ENCODE measurements around the gene UBE2B.
"Not testable (repeated sequence)": the region's sequence is repeated elsewhere in the genome, so short reads cannot be mapped to it uniquely, and the experiment has no call there.

The UBE2B gene

DNA sequence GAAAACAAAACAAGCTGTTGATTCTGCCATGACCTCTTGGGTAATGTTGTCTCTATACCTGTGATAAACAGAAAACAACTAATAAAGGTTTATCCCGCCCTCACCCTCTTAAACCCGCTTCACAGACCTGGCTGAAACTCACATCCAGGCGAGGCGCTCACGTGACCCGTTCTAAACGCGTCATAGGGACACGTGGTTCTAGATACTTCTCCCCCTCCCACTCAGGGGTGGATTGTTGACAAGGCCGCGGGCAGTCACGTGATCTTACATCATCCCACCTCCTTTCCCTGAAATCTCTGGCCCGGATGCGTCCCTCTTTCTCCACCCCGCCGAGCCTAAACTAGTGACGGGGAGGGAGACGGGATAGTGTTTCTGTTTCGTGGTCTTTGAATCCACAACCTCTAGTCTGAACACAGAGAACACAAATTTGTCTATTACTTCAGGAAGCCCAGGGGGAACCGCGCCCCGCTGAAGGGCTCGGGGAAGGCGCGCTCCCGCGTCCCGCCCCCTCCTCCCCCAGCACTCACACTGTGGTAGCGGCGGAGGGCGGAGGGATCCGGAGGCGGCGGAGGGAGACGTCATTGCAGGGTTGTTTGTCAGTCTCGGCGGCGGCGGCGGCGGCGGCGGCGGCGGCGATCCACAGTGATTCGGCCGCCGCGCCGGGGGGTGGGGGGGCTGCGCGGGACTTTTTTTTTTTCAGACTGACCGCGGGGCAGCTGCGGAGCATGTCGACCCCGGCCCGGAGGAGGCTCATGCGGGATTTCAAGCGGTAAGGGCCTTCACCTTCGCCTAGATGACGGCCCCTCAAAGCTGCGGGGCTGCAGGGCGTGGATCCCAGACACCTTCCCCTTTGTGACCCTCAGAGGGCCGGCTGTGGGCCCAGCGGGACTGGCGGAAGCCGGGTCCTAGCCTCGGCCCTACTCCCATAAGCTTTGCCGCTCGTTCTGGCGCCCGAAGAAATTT, at the start of gene UBE2B:
Gene UBE2B (plus strand): TSS at position 699 of the 963 bp plus-strand sequence. CDS start 27 bp downstream, at position 726.
- peak; percentile 88 for FAIRE-seq

DNA sequence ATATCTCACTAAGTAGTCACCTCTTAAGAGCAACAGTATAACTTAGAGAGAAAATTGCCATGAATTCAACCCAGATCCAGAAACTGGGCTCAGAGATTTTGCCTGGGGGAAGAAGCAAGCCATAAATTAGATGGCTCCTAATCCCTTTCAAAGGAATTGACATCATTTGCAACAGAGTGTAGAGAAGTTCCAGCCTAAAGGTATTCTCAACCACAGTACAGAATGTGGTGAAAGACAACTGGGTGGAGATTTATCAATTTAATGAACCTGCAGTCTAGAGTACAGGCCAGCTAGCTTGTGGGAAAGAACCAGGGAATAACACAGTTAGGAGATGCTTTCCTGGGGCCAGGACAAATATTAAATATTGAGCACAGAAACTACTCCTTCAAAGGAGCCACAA, 44.0 kb upstream of the UBE2B start:
- DNase-seq (ENCODE audit: insufficient read length, low spot score) (no peak), FAIRE-seq (no peak)
- no peak for TF ChIP-seq POLR2A (IDR thresholded peaks at IDR 0.05; ENCODE audit: low read depth, low read length)

More for the DNA sequence above, at the start of gene UBE2B:
- TF ChIP-seq POLR2A (IDR thresholded peaks at IDR 0.05; ENCODE audit: low read depth, low read length) = peak; percentile 45; the same call in 1 of the 2 replicates
- peak; percentile 86 for DNase-seq (ENCODE audit: insufficient read length, low spot score)

DNA sequence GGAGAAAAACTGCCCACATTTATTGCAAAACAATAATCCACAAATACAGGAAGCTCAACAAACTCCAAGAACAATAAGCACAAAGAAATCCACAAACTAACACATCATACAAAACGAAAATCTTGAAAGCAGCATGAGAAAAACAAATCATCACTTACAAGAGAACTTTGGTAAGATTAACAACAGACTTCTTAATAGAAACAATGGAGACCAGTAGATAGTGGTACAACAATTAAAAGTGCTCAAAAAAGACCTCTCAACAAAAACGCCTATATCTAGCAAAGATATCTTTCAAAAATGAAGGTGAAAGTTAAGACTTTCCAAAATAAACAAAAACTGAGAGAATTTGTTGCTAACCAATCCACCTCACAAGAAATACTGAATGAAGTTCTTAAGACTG, 42.8 kb upstream of the UBE2B start:
- DNase-seq (ENCODE audit: insufficient read length, low spot score) = no peak
- no peak for TF ChIP-seq POLR2A (IDR thresholded peaks at IDR 0.05; ENCODE audit: low read depth, low read length)

DNA sequence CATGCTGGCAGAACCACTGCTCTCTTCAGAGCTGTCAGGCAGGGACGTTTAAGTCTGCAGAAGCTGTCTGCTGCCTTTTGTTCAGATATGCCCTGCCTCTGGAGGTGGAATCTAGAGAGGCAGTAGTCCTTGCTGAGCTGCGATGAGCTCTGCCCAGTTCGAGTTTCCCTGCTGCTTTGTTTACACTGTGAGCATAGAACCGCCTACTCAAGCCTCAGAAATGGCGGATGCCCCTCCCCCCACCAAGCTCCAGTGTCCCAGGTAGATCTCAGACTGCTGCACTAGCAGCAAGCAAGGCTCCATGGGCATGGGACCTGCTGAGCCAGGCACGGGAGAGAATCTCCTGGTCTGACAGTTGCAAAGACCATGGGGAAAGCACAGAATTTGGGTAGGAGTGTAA, 34.5 kb upstream of the UBE2B start:
- DNase-seq (ENCODE audit: insufficient read length, low spot score); FAIRE-seq: not testable (repeated sequence)

More for the DNA sequence above, 42.8 kb upstream of the UBE2B start:
- FAIRE-seq = no peak

DNA sequence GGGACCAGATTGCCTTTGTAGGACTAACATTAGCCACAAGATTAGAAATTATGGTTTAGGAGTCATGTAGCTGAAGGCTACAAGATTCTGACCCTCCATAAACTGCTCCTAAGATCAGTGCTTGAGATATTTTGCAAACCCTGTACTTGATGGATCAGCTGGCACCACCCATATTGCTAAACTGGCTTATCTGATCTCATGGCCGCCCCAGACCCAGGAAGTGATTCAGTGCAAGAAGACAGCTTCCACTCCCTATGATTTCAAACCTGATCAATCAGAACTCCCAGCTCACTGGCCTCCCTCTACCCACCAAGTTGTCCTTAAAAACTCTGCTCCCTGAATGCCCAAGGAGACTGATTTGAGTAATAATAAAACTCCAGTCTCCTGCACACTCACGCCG, 27.9 kb upstream of the UBE2B start:
- not testable (repeated sequence) for FAIRE-seq; DNase-seq (ENCODE audit: insufficient read length, low spot score)

DNA sequence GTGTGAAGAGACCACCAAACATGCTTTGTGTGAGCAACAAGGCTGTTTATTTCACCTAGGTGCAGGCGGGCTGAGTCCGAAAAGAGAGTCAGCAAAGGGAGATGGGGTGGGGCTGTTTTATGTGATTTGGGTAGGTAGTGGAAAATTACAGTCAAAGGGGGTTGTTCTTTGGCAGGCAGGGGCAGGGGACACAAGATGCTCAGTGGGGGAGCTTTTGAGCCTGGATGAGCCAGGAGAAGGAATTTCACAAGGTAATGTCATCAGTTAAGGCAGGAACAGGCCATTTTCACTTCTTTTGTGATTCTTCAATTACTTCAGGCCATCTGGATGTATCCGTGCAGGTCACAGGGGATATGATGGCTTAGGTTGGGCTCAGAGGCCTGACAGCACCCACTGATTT, 25.9 kb upstream of the UBE2B start:
- FAIRE-seq; DNase-seq (ENCODE audit: insufficient read length, low spot score): not testable (repeated sequence)

DNA sequence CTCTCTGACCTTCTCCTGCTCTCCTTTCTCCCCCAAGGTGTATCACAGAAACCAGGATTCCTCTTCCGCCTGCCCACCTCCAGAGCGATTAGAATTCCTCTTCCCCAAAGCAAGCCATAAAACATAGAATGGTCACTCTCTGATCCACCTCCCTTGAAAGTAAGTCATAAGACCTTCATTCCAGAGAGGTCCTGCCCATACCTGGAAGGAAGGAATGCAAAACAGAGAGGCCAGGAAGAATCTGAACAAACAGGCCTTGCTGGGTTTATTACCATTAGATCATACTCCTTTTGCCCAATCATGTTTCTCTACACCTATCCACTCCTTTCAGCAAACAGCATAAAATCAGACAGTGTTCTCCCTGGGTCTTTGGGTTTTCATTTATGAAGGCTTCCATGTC, 25.4 kb upstream of the UBE2B start:
- TF ChIP-seq POLR2A (IDR thresholded peaks at IDR 0.05; ENCODE audit: low read depth, low read length) = no peak
- no peak for DNase-seq (ENCODE audit: insufficient read length, low spot score)
- FAIRE-seq = no peak

DNA sequence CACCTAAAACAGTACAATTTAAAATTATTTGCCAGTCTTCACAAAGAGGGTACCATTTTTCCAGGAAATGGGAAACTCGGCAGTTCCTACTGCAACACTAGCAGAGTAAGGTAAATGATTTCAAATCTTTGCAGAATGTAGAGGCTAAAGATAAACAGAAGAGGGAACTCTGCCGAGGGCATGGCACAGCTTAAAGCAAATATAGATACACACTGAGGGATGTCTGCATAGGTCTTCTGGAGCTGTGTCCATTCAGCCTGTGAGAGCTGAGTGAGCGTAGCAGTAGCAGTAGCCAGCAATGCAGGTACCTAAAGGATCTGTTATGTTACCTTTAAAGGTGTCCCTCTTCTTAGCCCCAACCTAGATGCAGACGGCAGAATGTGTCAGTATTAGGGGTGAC, 21.9 kb upstream of the UBE2B start:
- FAIRE-seq = no peak
- DNase-seq (ENCODE audit: insufficient read length, low spot score) = no peak
- TF ChIP-seq POLR2A (IDR thresholded peaks at IDR 0.05; ENCODE audit: low read depth, low read length) = no peak

DNA sequence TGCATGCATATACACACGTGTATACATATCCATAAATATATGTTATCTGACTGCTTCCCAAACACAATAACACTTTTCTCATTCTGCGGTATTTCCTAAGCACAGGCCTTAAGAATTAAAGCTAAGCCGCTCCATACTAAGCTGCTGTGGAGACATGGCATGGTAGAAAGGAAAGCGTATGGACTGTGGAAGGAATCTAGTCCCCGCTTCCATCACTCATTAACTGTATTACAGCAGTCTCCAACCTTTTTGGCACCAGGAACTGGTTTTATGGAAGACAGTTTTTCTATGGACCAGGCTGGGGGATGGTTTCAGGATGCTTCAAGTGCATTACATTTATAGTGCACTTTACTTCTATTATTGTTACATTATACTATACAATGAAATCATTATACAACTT, 15.7 kb upstream of the UBE2B start:
- DNase-seq (ENCODE audit: insufficient read length, low spot score) (no peak), FAIRE-seq (no peak)
- no peak for TF ChIP-seq POLR2A (IDR thresholded peaks at IDR 0.05; ENCODE audit: low read depth, low read length)

DNA sequence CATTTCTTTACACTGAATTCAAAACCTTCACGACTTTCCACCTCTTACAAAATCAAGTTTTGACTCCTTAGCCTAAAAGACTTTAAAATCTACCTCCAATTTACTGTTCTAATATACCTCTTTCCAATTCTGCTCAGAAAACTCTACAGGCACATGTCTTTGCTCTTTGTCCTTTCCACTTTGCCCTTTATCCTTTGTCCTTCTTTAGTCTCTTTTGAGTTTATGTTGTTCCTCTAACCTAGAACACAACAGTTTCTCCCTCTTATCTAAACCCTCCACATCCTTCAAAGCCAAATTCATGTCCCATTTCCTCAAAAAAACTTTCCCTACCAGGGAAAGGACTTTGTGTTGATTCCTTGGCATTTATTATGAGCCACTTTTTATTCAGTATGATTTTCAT, 5.8 kb upstream of the UBE2B start:
- FAIRE-seq (no peak), DNase-seq (ENCODE audit: insufficient read length, low spot score) (no peak)
- TF ChIP-seq POLR2A (IDR thresholded peaks at IDR 0.05; ENCODE audit: low read depth, low read length) = no peak

DNA sequence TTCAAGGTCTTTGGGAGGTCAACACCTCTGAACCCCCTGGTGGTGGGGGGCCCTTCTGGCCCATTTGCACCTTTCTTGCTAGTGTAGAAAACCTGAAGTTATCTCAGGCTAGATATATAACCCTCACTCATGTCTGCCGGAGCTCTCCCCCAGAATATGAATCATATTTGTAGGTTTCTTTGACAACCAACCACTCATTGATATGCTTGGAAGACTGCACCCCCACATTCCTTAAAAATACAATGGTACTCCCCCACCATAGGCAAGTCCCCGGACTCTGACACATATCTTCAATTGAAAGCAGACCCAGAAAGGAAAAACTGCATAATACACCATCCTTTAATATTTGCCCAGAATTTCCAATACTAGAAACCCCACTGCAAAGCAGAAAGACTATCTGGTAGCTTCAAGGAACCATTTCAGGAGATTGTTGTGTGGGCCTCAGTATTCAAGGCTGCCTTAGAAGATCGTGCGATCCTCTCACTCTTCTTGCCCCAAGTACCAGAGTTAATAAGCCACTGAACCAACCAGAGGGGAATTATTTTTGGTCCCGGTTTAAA, 978 bp upstream of the UBE2B start:
- TF ChIP-seq POLR2A (IDR thresholded peaks at IDR 0.05; ENCODE audit: low read depth, low read length) = no peak
- FAIRE-seq (no peak), DNase-seq (ENCODE audit: insufficient read length, low spot score) (no peak)

DNA sequence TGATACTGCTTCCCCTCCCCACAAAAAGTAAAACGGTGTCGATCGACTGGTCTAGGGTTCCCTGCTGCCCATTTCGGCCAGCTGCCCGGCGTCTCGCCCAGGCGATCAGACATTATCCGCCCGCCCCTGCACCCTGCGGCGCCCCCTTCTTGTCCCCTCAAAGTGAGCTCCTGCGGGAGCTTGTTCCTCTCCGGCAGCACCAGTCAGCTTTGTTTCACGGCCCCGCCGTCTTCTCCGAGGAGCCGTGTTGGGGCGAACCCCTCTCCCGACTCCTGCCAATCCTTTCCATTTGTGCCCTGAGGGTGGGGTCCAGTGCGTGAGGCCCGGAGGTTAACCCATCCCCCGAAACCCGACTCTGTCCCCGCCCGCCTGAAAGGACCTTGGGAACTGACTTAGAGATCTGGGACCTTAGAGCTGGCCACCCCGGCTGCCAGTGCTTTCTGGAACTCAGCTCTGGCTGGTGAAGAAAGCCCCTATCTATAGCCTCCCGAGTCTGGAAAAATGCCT, 518 bp downstream of the UBE2B start:
- no peak for FAIRE-seq
- peak; percentile 12 for DNase-seq (ENCODE audit: insufficient read length, low spot score)
- TF ChIP-seq POLR2A (IDR thresholded peaks at IDR 0.05; ENCODE audit: low read depth, low read length) = peak; percentile 41

DNA sequence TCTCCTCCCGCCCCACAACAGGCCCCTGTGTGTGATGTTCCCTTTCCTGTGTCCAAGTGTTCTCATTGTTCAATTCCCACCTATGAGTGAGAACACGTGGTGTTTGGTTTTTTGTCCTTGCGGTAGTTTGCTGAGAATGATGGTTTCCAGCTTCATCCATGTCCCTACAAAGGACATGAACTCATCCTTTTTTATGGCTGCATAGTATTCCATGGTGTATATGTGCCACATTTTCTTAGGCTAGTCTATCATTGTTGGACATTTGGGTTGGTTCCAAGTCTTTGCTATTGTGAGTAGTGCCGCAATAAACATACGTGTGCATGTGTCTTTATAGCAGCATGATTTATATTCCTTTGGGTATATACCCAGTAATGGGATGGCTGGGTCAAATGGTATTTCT, 2.3 kb downstream of the UBE2B start:
- not testable (repeated sequence) for FAIRE-seq

DNA sequence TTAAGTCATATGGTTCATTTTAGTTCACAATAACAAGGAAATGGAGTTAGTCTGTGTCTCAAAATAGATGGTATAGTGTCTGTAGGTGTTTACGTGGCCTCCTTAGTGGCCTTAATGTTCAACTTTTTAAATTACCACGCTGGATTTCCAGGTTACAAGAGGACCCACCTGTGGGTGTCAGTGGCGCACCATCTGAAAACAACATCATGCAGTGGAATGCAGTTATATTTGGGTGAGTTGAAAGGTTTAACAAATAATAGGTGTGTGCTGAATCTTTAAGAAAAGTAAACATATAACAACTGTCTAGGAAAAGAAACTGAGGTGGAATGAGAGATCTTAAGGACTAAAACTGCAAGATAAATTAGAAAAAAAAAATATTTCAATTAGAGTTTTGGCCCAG, 2.9 kb downstream of the UBE2B start:
- DNase-seq (ENCODE audit: insufficient read length, low spot score) = no peak
- no peak for TF ChIP-seq POLR2A (IDR thresholded peaks at IDR 0.05; ENCODE audit: low read depth, low read length)
- no peak for FAIRE-seq

More for the DNA sequence above, 2.3 kb downstream of the UBE2B start:
- DNase-seq (ENCODE audit: insufficient read length, low spot score) = not testable (repeated sequence)

DNA sequence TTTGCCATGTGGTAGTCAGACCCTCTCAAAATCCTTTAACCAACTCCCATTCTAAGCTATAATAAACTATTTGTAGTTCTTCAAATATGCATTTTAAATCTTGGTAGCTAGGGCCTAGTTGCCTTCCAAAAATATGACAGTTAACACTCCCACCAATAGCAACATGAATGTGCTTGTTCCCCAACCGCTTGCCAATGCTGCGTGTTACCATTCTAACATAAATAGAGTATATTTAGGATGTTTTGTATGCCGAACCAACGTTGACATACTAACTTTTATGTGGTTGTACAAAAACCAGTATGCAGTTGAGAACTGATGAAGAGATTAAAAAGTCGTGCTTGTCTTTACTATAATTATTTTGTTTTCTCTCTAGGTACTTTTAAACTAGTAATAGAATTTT, 9.0 kb downstream of the UBE2B start:
- no peak for DNase-seq (ENCODE audit: insufficient read length, low spot score)
- no peak for TF ChIP-seq POLR2A (IDR thresholded peaks at IDR 0.05; ENCODE audit: low read depth, low read length)
- no peak for FAIRE-seq

DNA sequence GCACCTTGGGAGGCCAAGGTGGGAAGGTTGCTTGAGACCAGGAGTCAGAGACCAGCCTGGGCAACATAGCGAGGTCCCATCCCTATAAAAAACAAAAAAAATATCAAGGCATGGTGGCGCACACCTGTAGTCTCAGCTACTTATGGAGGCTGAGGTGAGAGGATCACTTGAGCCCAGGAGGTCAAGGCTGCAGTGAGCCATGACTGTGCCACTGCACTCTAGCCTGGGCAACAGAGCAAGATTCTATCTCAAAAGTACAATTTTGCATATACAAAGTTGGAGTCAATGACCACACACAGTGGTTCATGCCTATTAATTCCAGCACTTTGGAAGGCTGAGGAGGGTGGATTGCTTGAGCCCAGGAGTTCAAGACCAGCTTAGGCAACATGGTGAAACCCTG, 10.8 kb downstream of the UBE2B start:
- not testable (repeated sequence) for FAIRE-seq; DNase-seq (ENCODE audit: insufficient read length, low spot score)
